ENCODE results near the gene YARS1.

The YARS1 gene

GRCh38 chr1:32742956-32743355 is 74.2 kb downstream of the YARS1 start:
- H3K9me3 ChIP-seq (ENCODE audit: control insufficient read depth, insufficient read depth, low read length), result no peaks in the 10 kb centered on the region
- no peaks in the 10 kb centered on the region for H3K36me3 ChIP-seq (ENCODE audit: insufficient read depth, low read length)
- peaks cover 17% of the 10 kb centered on the region; the same call in 1 of the 2 replicates for H3K4me1 ChIP-seq (ENCODE audit: insufficient read depth, low read length)
- peak overlapping the region; percentile 43; the same call in 1 of the 2 replicates for H3K9ac ChIP-seq (ENCODE audit: low read depth, low read length)

GRCh38 chr1:32742199-32742947 is 74.8 kb downstream of the YARS1 start:
- Histone ChIP-seq H3K36me3 (ENCODE audit: insufficient read depth, low read length) (no peaks in the 10 kb centered on the region), H3K9ac (ENCODE audit: low read depth, low read length) (peak overlapping the region; percentile 43)

DNA sequence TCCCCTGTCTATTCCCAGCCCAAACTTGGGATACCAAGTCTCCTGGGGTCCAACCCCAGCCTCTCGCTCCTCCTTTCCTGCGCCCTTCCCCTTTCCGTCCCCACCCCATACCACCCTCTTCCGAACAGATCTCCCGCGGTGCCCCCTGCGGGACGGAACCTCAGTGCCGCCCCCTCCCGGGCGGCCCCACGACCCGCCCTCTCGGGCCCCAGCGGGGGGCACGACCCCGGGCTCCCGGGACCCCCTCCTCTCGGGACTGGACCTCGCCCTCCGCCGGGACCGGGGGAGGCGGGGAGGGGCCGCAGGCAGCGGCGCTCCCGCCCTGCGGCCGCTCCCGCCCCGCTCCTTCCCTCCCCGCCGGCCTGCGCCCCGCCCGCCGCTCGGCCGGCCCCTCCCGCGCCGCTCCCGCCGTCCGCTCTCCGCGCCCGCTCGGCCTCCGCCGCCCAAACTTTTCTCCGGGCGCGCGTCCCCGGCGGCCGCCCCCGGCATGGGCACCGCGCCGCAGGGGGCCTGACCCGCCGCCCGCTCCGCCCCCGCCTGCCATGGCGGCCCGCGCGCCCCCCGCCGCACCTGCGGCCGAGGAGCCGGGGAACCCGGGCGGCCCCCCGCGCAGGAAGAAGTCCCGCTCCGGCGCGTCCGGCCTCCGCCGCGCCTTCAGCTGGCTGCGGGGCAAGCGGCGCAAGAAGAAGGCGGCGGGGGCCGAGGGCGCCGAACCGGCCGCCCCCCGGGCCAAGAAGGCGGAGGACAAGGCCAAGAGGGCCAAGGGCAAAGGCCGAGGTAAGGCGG is 75.6 kb downstream of the YARS1 start:
- no peaks in the 10 kb centered on the region for H3K36me3 ChIP-seq (ENCODE audit: insufficient read depth, low read length)
- peak overlapping the region; percentile 43 for H3K9ac ChIP-seq (ENCODE audit: low read depth, low read length)
- no peaks in the 10 kb centered on the region for H3K9me3 ChIP-seq (ENCODE audit: control insufficient read depth, insufficient read depth, low read length)
- peaks cover 28% of the 10 kb centered on the region for H3K4me1 ChIP-seq (ENCODE audit: insufficient read depth, low read length)

More at GRCh38 chr1:32742199-32742947, 74.8 kb downstream of the YARS1 start:
- peaks cover 21% of the 10 kb centered on the region for H3K4me1 ChIP-seq (ENCODE audit: insufficient read depth, low read length)
- H3K9me3 ChIP-seq (ENCODE audit: control insufficient read depth, insufficient read depth, low read length), result no peaks in the 10 kb centered on the region

- peak overlapping the region; percentile 43 for H3K9ac ChIP-seq (ENCODE audit: low read depth, low read length)
- H3K4me1 ChIP-seq (ENCODE audit: insufficient read depth, low read length), result peaks cover 29% of the 10 kb centered on the region
- no peaks in the 10 kb centered on the region for H3K36me3 ChIP-seq (ENCODE audit: insufficient read depth, low read length)
- no peaks in the 10 kb centered on the region for H3K9me3 ChIP-seq (ENCODE audit: control insufficient read depth, insufficient read depth, low read length)
Measured at GRCh38 chr1:32741059-32741412, 76.1 kb downstream of the YARS1 start.

GRCh38 chr1:32736812-32737791 is 80.1 kb downstream of the YARS1 start:
- Histone ChIP-seq H3K4me1 (ENCODE audit: insufficient read depth, low read length) (peaks cover 25% of the 10 kb centered on the region), H3K9ac (ENCODE audit: low read depth, low read length) (no peak overlapping the region), H3K36me3 (ENCODE audit: insufficient read depth, low read length) (no peaks in the 10 kb centered on the region), H3K9me3 (ENCODE audit: control insufficient read depth, insufficient read depth, low read length) (no peaks in the 10 kb centered on the region)

GRCh38 chr1:32733582-32734321 is 83.4 kb downstream of the YARS1 start:
- Histone ChIP-seq H3K36me3 (ENCODE audit: insufficient read depth, low read length) (no peaks in the 10 kb centered on the region), H3K4me1 (ENCODE audit: insufficient read depth, low read length) (peaks cover 30% of the 10 kb centered on the region), H3K9me3 (ENCODE audit: control insufficient read depth, insufficient read depth, low read length) (no peaks in the 10 kb centered on the region), H3K9ac (ENCODE audit: low read depth, low read length) (no peak overlapping the region)

DNA sequence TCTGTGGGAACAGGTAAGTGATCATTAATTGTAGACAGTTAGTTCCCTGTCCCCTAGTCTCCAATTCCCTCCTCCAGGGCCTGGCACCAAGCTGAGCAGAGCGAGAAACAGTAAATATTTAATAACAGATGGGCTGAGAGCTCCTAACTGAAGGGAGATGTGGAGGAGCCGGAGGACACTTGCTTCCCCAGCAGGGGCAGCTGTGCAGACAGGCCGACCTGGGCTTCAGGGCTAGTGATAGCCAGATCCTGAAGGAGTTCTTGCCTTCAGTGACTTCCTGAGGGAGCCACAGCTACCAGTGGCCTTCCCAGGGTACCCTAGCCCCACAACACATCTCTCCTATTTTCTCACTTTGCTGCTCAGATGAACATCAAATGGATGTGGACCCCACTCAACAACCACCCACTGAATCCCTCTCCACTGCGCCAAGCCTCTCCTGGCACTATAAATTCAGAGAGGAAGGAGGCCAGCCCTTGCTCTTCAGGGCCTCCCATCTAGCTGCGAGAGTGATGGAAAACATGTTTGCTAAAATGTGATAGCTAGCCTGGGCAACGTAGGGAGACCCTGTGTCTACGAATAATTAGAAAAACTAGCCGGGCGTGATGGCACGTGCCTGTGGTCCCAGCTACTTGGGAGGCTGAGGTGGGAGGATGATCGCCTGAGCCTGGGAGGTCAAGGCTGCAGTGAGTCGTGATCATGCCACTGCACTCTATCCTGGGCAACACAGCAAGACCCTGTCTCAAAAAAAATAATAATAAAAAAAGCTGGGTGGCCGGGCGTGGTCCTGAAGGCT is 87.7 kb downstream of the YARS1 start:
- Histone ChIP-seq H3K4me1 (ENCODE audit: insufficient read depth, low read length) (peaks cover 28% of the 10 kb centered on the region; the same call in 1 of the 2 replicates), H3K9ac (ENCODE audit: low read depth, low read length) (no peak overlapping the region), H3K36me3 (ENCODE audit: insufficient read depth, low read length) (no peaks in the 10 kb centered on the region)

DNA sequence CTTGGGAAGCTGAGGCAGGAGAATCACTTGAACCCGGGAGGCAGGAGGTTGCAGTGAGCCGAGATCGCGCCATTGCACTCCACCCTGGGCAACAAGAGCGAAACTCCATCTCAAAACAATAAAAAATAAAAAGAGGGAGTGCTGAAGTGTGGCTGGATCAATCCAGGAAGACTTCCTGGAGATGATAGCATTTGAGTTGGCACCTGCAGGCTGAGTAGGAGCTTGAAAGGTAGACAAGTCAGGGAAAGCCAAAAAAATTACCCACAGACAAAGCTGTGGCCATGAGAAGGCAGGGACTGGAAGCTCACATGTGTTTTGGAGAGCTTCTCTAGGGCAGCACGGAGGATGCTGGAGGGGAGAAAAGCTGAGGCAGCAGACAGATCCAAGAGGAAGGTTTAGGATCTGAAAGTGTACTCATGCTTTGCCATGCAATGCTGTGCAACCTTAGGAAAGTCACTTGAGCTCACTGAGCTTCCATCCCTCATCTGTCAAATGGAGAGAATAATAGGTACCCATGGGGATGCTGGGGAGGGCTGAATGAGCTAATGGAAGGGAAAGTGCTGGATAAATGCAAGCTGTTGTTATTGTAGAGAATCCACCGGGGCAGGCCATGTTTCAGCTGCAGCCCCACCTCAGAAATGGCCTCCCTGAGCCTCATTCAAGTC is 88.6 kb downstream of the YARS1 start:
- no peak overlapping the region for H3K9ac ChIP-seq (ENCODE audit: low read depth, low read length)
- H3K9me3 ChIP-seq (ENCODE audit: control insufficient read depth, insufficient read depth, low read length), result no peaks in the 10 kb centered on the region
- H3K36me3 ChIP-seq (ENCODE audit: insufficient read depth, low read length), result no peaks in the 10 kb centered on the region
- peaks cover 24% of the 10 kb centered on the region; the same call in 1 of the 2 replicates for H3K4me1 ChIP-seq (ENCODE audit: insufficient read depth, low read length)

More for the DNA sequence above, 87.7 kb downstream of the YARS1 start:
- H3K9me3 ChIP-seq (ENCODE audit: control insufficient read depth, insufficient read depth, low read length), result no peaks in the 10 kb centered on the region

- Histone ChIP-seq H3K9me3 (ENCODE audit: control insufficient read depth, insufficient read depth, low read length) (no peaks in the 10 kb centered on the region), H3K4me1 (ENCODE audit: insufficient read depth, low read length) (peaks cover 22% of the 10 kb centered on the region; the same call in 1 of the 2 replicates), H3K36me3 (ENCODE audit: insufficient read depth, low read length) (no peaks in the 10 kb centered on the region), H3K9ac (ENCODE audit: low read depth, low read length) (no peak overlapping the region)
Measured at GRCh38 chr1:32727876-32728275, 89.3 kb downstream of the YARS1 start.

DNA sequence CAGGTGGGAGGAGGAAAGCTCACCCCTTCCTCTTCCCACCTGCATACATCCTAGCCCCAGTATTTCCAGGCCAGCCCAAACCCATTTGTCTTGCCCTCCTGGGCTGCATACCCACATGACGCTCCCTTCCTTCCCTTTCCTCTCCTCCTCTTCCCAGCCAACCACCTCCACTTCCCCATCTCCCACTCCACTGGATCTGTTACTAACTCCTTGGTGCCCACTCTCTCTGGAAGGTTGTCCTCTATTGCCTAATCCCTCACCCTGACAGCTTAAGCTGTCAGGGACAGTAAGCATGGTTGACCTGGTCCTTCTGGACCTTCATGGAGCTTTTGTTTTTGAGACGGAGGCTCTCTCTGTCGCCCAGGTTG is 91.6 kb downstream of the YARS1 start:
- Histone ChIP-seq H3K4me1 (ENCODE audit: insufficient read depth, low read length) (peaks cover 18% of the 10 kb centered on the region; the same call in 1 of the 2 replicates), H3K9me3 (ENCODE audit: control insufficient read depth, insufficient read depth, low read length) (no peaks in the 10 kb centered on the region)

More for the DNA sequence above, 91.6 kb downstream of the YARS1 start:
- no peaks in the 10 kb centered on the region for H3K36me3 ChIP-seq (ENCODE audit: insufficient read depth, low read length)
- H3K9ac ChIP-seq (ENCODE audit: low read depth, low read length), result no peak overlapping the region
